Measurements from ENCODE around the gene TOB2.

TOB2 gene

GRCh38 chr22:41384128-41384527, 62.5 kb downstream of the TOB2 start:
- no peak overlapping the region for H3K27ac ChIP-seq (ENCODE audit: low read length)
- no peaks in the 10 kb centered on the region for H4K20me1 ChIP-seq (ENCODE audit: insufficient read depth, low read length)
- TF ChIP-seq EZH2 (optimal IDR thresholded peaks at IDR 0.05; ENCODE audit: low read depth, low read length) (no peak), EZH2phosphoT487 (IDR thresholded peaks at IDR 0.05; ENCODE audit: low read length) (no peak), CTCF (IDR thresholded peaks at IDR 0.05; ENCODE audit: low read length) (no peak)
- H3K4me2 ChIP-seq (ENCODE audit: low read depth, low read length): no peak overlapping the region
- H3K9me2 ChIP-seq (replicated peaks; ENCODE audit: insufficient read depth, low read length): no peaks in the 10 kb centered on the region
- H3K4me3 ChIP-seq (ENCODE audit: low read length): no peak overlapping the region
- no peaks in the 10 kb centered on the region for H3F3A ChIP-seq (ENCODE audit: insufficient read depth, low read length)
- H2AFZ ChIP-seq (ENCODE audit: low read length): no peak overlapping the region
- no peaks in the 10 kb centered on the region for H3K79me2 ChIP-seq (ENCODE audit: low read length)
- H3K9ac ChIP-seq (ENCODE audit: low read length): no peak overlapping the region
- no peaks in the 10 kb centered on the region for H3K27me3 ChIP-seq (replicated peaks; ENCODE audit: insufficient read depth, low read length)
- H3K9me3 ChIP-seq (replicated peaks; ENCODE audit: insufficient read depth, low read length): no peaks in the 10 kb centered on the region
- 0 out of 2 replicates have a peak, but pooled peaks cover 5% of the 10 kb centered on the region for H3K4me1 ChIP-seq (ENCODE audit: low read length)
- no peaks in the 10 kb centered on the region for H3K36me3 ChIP-seq (replicated peaks; ENCODE audit: insufficient read depth, low read length)
- DNase-seq: no peak
